Measurements from ENCODE around the gene MUC16.

DNA sequence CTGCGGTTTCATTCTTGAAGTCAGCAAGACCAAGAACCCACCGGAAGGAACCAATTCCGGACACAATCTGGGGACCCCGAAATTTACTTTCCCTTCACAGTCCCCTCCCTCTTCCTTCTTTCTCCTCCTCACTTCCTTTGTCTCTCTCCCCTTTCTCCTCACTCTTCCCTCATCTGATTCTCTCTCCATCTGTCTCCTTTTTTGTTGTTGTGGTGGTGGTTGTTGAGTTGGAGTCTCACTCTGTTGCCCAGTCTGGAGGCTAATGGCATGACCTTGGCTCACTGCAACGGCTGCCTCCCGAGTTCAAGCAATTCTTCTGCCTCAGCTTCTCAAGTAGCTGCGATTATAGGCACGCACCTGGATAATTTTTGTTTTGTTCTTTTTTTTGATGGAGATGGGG lies 44.0 kb upstream of the MUC16 start:
- TF ChIP-seq NFIC (IDR thresholded peaks at IDR 0.05; ENCODE audit: low read length) (no peak), ZNF160 (CRISPR knock-in tag; IDR thresholded peaks at IDR 0.05) (no peak)
- TF ChIP-seq, protein P1, sequence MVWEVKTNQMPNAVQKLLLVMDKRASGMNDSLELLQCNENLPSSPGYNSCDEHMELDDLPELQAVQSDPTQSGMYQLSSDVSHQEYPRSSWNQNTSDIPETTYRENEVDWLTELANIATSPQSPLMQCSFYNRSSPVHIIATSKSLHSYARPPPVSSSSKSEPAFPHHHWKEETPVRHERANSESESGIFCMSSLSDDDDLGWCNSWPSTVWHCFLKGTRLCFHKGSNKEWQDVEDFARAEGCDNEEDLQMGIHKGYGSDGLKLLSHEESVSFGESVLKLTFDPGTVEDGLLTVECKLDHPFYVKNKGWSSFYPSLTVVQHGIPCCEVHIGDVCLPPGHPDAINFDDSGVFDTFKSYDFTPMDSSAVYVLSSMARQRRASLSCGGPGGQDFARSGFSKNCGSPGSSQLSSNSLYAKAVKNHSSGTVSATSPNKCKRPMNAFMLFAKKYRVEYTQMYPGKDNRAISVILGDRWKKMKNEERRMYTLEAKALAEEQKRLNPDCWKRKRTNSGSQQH (CRISPR knock-in tag; IDR thresholded peaks at IDR 0.05; ENCODE audit: low read depth) = no peak
